Renal pelvis (tissue), 12 donors: ENCODE data around the gene SIGLEC11. TPM values are rescaled to one million over a fixed set of nuclear protein-coding genes. Genes with fewer than 3 reads are reported as not detected.
"Not testable (repeated sequence)": the region's sequence is repeated elsewhere in the genome, so short reads cannot be mapped to it uniquely, and the experiment has no call there.

Experiments
- DNase-seq: peaks from one replicate; pipeline ENCODE4 v3.0.0-alpha.2; 2013
- long read RNA-seq, 16 experiments: transcript quantifications; one replicate each; lab custom pipeline, GENCODE V29; 2026
- polyA plus RNA-seq, 3 donors: library from polyadenylated mRNA; unstranded; fragments of 120-200 nt; gene quantifications; one replicate each; pipeline ENCODE4 v1.2.1, GENCODE V29; 2013; ENCODE audit not compliant: insufficient read length in 3 of 3

The SIGLEC11 gene, protein sequence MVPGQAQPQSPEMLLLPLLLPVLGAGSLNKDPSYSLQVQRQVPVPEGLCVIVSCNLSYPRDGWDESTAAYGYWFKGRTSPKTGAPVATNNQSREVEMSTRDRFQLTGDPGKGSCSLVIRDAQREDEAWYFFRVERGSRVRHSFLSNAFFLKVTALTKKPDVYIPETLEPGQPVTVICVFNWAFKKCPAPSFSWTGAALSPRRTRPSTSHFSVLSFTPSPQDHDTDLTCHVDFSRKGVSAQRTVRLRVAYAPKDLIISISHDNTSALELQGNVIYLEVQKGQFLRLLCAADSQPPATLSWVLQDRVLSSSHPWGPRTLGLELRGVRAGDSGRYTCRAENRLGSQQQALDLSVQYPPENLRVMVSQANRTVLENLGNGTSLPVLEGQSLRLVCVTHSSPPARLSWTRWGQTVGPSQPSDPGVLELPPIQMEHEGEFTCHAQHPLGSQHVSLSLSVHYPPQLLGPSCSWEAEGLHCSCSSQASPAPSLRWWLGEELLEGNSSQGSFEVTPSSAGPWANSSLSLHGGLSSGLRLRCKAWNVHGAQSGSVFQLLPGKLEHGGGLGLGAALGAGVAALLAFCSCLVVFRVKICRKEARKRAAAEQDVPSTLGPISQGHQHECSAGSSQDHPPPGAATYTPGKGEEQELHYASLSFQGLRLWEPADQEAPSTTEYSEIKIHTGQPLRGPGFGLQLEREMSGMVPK
- polyA plus RNA-seq = 1 to 10 TPM; 3.2 to 5.5 (median 4.5) TPM
- long read RNA-seq, donor 1, partial matches to known transcripts = 0 of 3 reads
- long read RNA-seq, donor 1, other reads (novel, unspliced or antisense) = 0 of 3 reads
- long read RNA-seq, donor 2, partial matches to known transcripts = 0 of 1 reads
- long read RNA-seq, donor 2, other reads (novel, unspliced or antisense) = 0 of 1 reads
- long read RNA-seq, donor 3, partial matches to known transcripts = 0 of 4 reads
- long read RNA-seq, donor 3, other reads (novel, unspliced or antisense) = 0 of 4 reads
- long read RNA-seq, donor 4, partial matches to known transcripts = 0 of 2 reads
- long read RNA-seq, donor 4, other reads (novel, unspliced or antisense) = 0 of 2 reads
- long read RNA-seq, donor 5, partial matches to known transcripts = 0 of 2 reads
- long read RNA-seq, donor 5, other reads (novel, unspliced or antisense) = 0 of 2 reads
- long read RNA-seq, donor 6, partial matches to known transcripts = 0 of 3 reads
- long read RNA-seq, donor 6, other reads (novel, unspliced or antisense) = 0 of 3 reads
- long read RNA-seq, donor 7, partial matches to known transcripts = 0 of 1 reads
- long read RNA-seq, donor 7, other reads (novel, unspliced or antisense) = 0 of 1 reads
- long read RNA-seq, donor 8, transcript SIGLEC11-201 (3 exons, 825 nt) = major isoform, 6 of 6 reads
- long read RNA-seq, donor 8, partial matches to known transcripts = 0 of 6 reads
- long read RNA-seq, donor 8, other reads (novel, unspliced or antisense) = 0 of 6 reads
- long read RNA-seq, donor 9, partial matches to known transcripts = 0 of 3 reads
- long read RNA-seq, donor 9, other reads (novel, unspliced or antisense) = 0 of 3 reads
- long read RNA-seq, donor 10, partial matches to known transcripts = 0 of 1 reads
- long read RNA-seq, donor 10, other reads (novel, unspliced or antisense) = 0 of 1 reads
- long read RNA-seq, donor 11 = 0 reads
- long read RNA-seq, donor 12, partial matches to known transcripts = 0 of 1 reads
- long read RNA-seq, donor 12, other reads (novel, unspliced or antisense) = 0 of 1 reads
- long read RNA-seq, donor 13, partial matches to known transcripts = 0 of 1 reads
- long read RNA-seq, donor 13, other reads (novel, unspliced or antisense) = 0 of 1 reads
- long read RNA-seq, donor 14, partial matches to known transcripts = 0 of 4 reads
- long read RNA-seq, donor 14, other reads (novel, unspliced or antisense) = 0 of 4 reads
- long read RNA-seq, donor 15 = 0 reads
- long read RNA-seq, donor 16, partial matches to known transcripts = 0 of 1 reads
- long read RNA-seq, donor 16, other reads (novel, unspliced or antisense) = 0 of 1 reads

GRCh38 chr19:49960980-49961379 lies at the start of gene SIGLEC11:
Gene SIGLEC11 (minus strand): TSS chr19:49961172. CDS start chr19:49961081, 91 bp downstream.
- not testable (repeated sequence) for DNase-seq

- no peak for DNase-seq
Observed at GRCh38 chr19:50008532-50008931, 47.6 kb upstream of the SIGLEC11 start.

GRCh38 chr19:50007947-50008346 lies 47.0 kb upstream of the SIGLEC11 start:
- DNase-seq = no peak

GRCh38 chr19:50007170-50007569 lies 46.2 kb upstream of the SIGLEC11 start:
- DNase-seq = no peak

DNA sequence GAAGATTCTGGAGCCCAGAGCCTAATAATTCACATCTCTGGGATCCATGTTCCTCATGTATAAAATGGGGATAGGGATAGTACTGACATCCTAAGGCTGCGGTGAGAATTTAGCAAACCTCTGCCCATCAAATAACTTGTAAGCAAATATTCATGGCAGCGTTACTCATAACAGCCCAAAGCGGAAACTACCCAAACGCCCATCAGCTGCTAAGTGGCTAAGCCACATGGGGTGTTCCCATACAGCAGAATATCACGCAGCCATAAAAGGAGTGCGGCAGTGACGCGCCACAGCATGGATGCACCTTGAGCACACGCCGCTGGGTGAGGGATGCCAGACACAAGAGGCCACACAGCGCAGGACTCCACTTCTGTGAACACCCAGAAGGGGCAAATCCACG lies 44.5 kb upstream of the SIGLEC11 start:
- no peak for DNase-seq

DNA sequence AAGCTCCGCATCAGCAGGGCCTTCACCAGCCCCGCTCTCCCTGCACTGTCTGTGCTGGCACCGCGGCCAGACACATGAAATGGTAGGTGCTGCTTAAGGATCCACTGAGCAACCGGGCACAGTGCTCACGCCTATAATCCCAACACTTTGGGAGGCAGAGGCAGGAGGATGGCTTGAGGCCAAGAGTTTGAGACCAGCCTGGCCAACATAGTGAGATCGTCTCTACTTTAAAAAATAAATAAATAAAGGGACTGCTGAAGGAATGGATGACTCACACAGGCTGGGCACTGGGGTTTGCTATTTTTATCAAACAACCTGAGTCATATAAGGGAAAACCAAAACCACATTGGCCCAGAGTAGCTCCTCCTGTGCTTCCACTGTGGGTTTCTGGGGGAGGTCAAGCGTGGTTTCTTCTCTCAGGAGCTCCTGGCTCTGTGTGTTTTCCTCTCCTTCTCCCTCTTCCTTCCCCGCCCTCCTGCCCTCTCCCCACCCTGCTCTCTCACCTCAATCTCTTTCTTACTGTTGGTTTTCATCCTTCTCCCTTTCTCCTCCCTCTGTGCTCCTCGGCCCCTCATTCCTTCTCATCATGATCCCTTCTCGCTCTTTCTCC lies 42.9 kb upstream of the SIGLEC11 start:
- DNase-seq = no peak

- no peak for DNase-seq
Observed at GRCh38 chr19:50003254-50003788, 42.3 kb upstream of the SIGLEC11 start.

- DNase-seq = no peak
Observed at GRCh38 chr19:50002386-50002960, 41.5 kb upstream of the SIGLEC11 start.

- no peak for DNase-seq
Observed at GRCh38 chr19:50001775-50002174, 40.8 kb upstream of the SIGLEC11 start.

GRCh38 chr19:50000841-50001557 lies 40.0 kb upstream of the SIGLEC11 start:
- no peak for DNase-seq

GRCh38 chr19:50000038-50000840 lies 39.3 kb upstream of the SIGLEC11 start:
- no peak for DNase-seq

GRCh38 chr19:49999371-50000010 lies 38.5 kb upstream of the SIGLEC11 start:
- no peak for DNase-seq

DNA sequence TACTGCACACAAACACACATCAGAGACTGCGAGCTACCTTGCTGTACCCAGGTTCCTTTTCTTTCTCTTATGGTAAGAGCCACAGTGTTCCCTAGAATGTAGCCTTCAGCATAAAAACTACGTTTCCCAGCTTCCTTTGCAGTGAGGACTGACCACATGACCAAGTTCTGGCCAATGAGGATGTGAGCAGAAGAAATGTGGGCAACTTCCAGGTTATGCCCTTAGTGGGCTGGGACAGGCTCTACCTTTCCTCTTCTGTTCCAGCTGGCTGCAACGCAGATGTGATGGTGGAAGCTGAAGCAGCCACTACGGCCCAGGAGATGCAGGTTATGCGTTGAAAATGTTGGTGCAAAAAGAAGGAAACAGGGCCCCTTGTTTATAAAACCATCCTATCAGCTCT lies 36.7 kb upstream of the SIGLEC11 start:
- DNase-seq = peak; percentile 15

- DNase-seq = no peak
Observed at GRCh38 chr19:49988433-49988832, 27.5 kb upstream of the SIGLEC11 start.

DNA sequence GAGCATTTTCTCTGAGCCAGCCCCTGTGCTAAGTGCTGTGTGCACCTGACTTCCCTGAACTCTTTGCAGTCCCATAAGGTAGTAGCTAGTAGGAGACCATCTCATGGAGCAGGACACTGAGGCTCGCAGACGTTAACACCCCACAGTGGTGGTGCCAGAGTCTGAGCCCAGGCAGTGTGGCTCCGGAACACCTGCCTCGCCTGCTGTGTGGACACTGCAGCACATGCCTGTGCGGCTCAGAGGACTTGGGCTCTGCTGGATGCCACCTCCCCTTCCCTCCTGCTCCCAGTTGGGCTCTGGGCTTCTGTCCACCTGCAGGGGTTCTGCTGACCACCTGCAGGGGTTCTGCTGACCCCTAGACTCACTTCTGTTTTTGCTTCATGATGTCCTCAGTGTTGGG lies 27.0 kb upstream of the SIGLEC11 start:
- DNase-seq = no peak

DNA sequence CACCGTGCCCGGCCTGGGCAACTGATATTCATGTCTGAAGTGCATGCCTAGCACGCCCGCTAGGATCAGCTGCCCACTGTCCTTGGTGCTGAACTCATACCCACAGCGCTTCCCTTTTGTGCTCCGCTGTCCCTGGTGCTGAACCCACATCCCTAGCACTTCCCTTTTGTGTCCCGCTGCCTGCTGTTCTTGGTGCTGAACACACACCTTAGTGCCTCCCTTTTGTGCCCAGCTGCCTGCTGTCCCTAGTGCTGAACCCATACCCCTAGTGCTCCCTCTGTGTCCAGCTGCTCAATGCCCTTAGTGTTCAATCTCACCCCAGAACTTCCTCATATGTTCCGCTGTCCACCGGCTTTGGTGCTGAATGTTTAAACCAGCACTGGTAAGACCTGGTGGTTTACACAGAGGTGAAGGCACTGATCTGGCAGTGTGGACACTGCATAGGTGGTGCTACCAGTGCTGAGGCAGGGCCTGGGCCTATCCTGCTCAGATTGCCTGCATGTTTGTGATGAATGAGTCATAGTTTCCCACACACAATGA lies 26.3 kb upstream of the SIGLEC11 start:
- peak; percentile 97 for DNase-seq

GRCh38 chr19:49986354-49986753 lies 25.4 kb upstream of the SIGLEC11 start:
- DNase-seq = no peak
